Stimulated activated CD4-positive, alpha-beta T cell treated with anti-CD3 and anti-CD28 coated beads, Interleukin-15, amount 100 ng/mL, for 1 hour (primary cell): Measurements from ENCODE around the gene MOV10L1.
"Not testable (repeated sequence)": the region's sequence is repeated elsewhere in the genome, so short reads cannot be mapped to it uniquely, and the experiment has no call there.

Source experiments
- DNase-seq, 2 donors: peaks; one replicate each; pipeline ENCODE4 v3.0.0-alpha.2; 2020; ENCODE audit warnings: low read depth in 1 of 2, low spot score in 1 of 2

The MOV10L1 gene

DNA sequence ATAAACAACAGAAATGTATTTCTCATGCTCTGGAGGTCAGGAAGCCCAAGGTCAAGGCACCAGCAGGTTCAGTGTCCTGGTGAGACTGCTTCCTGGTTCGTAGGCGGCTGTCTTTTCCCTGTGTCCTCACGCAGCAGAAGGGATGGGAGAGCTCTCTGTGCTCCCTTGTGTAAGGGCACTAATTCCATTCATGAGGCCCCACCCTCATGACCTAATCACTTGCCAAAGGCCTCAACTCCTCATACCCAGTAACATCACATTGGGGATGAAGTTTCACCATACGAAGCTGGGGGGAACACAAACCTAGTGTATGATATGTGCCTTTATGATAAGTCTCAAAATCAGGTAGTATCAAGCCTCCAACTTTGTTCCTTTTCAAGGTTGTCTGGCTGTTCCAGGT is 42.1 kb downstream of the MOV10L1 start:
- no peak for DNase-seq

- no peak for DNase-seq
These were observed 44.7 kb downstream of the MOV10L1 start for GRCh38 chr22:50134481-50134880.

- DNase-seq, result no peak
These were observed 46.8 kb downstream of the MOV10L1 start for GRCh38 chr22:50136581-50137015.

GRCh38 chr22:50137277-50137676 is 47.5 kb downstream of the MOV10L1 start:
- not testable (repeated sequence) for DNase-seq

DNA sequence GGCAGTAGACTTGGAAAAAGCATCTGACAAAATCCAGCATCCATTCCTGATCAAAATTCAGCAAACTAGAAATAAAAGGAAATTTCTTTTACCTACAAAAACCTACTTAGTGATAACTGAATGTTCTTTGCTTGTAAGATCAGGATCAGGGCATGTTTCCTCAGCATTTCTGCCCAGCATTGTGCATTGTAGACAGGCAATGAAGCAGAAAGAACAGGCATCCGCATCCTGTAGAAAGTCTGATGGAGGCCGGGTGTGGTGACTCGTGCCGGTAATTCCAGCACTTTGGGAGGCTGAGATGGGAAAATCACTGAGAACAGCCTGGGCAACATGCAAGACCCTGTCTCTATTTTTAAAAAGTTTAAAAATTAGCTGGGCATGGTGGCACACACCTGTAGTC is 48.2 kb downstream of the MOV10L1 start:
- DNase-seq, result no peak

- DNase-seq, result no peak
These were observed 49.2 kb downstream of the MOV10L1 start for GRCh38 chr22:50138988-50139387.

GRCh38 chr22:50139843-50140415 is 50.1 kb downstream of the MOV10L1 start:
- DNase-seq, result no peak

GRCh38 chr22:50140615-50141014 is 50.8 kb downstream of the MOV10L1 start:
- DNase-seq, result no peak

DNA sequence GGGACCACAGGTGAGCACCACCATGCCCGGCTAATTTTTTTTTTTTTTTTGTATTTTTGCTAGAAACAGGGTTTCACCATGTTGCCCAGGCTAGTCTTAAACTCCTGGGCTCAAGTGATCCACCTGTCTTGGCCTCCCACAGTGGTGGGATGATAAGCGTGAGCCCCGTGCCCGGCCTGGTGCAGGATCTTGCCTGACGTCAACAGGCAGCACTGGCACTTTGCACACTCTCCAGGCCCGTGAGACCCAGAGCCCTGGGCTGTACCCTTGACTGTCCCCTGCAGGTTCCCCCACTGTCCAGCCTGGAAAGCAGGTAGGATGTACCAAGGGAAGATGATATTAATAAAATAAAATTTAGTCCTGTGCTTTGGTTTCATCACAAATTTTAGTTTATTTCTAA is 51.7 kb downstream of the MOV10L1 start:
- DNase-seq, result no peak

DNA sequence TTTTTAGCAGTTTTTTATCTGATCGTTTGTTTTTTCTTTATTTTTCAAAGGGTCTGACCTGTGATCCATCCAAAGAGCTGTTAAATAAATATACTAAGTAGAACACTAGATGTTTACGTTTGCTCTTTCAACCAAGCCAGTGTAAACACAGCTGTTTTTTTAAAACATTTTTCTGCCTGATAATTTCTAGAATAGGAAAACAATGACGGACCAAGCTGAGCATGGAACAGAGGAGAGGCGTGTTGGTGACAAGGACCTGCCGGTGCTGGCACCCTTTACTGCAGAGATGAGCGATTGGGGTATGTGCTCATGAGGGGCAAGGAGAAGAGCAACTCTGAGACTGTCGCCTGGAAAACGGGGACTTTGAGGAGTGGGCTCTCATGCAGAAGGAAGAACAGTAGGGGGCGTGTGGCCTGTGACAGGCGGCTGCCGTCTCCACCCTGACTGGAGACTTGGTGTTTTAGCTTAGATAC is 52.1 kb downstream of the MOV10L1 start:
- DNase-seq, result no peak

- no peak for DNase-seq
These were observed 53.3 kb downstream of the MOV10L1 start for GRCh38 chr22:50143096-50143495.

DNA sequence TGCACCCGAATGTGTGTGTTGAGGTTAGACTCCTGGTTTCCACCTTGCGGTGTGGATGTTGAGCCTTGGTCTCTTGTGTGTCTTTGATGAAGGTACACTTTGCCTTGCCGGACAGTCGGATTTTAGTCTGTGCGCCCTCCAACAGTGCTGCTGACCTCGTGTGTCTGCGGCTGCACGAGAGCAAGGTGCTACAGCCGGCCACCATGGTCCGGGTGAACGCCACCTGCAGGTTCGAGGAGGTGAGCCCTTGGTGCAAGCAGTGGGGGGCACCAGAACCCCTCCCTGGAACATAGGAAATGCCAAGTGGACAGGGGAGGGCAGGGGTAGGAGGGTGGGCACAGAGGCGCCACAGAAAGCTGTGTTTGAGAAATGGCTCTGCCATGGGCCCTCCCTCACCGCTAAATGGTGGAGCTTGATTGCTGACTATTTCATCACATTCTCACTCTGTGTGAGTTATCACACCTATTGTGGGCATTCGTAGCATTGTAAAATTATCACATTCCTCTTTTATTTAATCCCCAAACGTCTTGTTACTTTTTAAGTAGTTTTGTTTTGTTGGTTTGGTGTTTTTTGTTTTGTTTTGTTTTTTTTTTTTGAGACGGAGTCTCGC is 54.3 kb downstream of the MOV10L1 start:
- DNase-seq, result no peak

- DNase-seq, result no peak
These were observed 56.1 kb downstream of the MOV10L1 start for GRCh38 chr22:50145721-50146438.

- no peak for DNase-seq
These were observed 56.8 kb downstream of the MOV10L1 start for GRCh38 chr22:50146439-50147238.

GRCh38 chr22:50147258-50148165 is 57.7 kb downstream of the MOV10L1 start:
- not testable (repeated sequence) for DNase-seq

- no peak for DNase-seq
These were observed 58.3 kb downstream of the MOV10L1 start for GRCh38 chr22:50148166-50148500.

- DNase-seq, result peak; percentile 54 to 63
These were observed 59.4 kb downstream of the MOV10L1 start for GRCh38 chr22:50148991-50149721.

DNA sequence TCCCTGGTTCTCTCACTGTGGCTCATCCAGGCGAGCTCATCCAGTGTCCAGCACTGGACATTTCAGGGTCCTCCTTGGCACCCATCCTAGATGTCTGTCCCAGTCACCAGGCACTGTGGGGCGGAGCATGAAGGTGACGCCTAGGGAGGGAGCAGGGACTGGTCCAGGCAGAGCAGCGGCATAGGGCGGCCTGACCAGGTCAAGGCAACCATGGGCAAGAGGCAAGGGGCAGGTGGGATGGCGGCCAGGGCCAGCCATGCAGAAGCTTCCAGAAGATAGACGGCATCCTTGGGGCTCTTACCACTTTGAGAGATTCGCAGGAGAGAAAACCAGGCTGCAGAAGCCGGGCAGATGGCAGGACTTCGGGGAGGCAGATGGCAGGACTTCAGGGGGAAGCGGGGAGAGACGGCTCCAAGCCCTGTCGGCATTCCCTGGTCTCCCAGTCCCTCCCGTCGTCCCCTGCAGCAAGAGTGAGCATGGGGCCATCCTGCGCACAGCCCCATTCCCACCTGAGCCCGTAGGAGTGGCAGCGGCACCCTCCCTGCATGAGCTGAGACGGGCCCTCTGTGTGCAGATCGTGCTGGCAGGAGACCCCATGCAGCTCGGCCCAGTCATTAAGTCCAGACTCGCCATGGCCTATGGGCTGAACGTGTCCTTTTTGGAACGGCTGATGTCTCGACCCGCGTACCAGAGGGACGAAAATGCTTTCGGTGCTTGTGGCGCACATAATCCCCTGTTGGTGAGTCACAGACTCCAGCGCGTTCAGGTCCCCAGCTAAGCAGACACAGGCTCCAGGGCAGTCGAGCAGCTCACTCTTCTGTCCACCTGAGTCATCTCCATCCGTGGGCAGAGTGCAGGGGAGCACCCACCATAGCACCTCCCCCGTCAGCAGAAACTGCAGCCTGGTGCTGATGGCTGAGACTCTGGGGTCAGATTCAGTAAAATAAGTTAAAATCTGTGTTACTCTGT is 60.6 kb downstream of the MOV10L1 start:
- no peak for DNase-seq
